ENCODE data around the gene CIT. TPM values are rescaled to one million over a fixed set of nuclear protein-coding genes. Genes with fewer than 3 reads are reported as not detected.

CIT gene
- total and polyA plus RNA-seq, 10 of the 15 experiments (the other 5 are each of a cell fraction or from before 2014, with no cell fraction given): 1.0 to 38.2 (median 14.9) TPM

- DNase-seq (ENCODE audit: low read depth, low spot score) (no peak), ATAC-seq (peak; percentile 64), FAIRE-seq (no peak)
- BruUV-seq (replicated peaks): no TSS peak
- ChIA-PET POLR2A (no interaction called here), SMC1A (ENCODE audit: uncharacterized antibody, unreplicated experiment) (interaction anchor here (1.3 kb wide), 1 partner anchor 27 kb away, joined by 3 read pairs; no protein-coding TSS in a partner anchor), RAD21 (ENCODE audit: unreplicated experiment) (no interaction called here), CTCF (interaction anchor here (1.5 kb wide), 1 partner anchor 28 kb away, joined by 4 read pairs; no protein-coding TSS in a partner anchor)
- Histone ChIP-seq H3K27ac (ENCODE audit: control insufficient read depth, insufficient read depth) (no peak overlapping the region), H3K36me3 (ENCODE audit: control insufficient read depth in 2 of 2, insufficient read depth in 2 of 2, low read length in 1 of 2) (peaks cover 0 to 15% of the 10 kb centered on the region in 2 experiments; a peak in 3 of 4 replicates), H3K27me3 (replicated peaks in 1 of 2; ENCODE audit: control insufficient read depth in 2 of 2, insufficient read depth in 2 of 2, low read length in 1 of 2) (no peaks in the 10 kb centered on the region), H3K4me2 (ENCODE audit: control insufficient read depth, insufficient read depth) (peak overlapping the region; percentile 35; the same call in 1 of the 2 replicates), H3K79me2 (ENCODE audit: control insufficient read depth, insufficient read depth, low read length) (no peaks in the 10 kb centered on the region; the same call in 1 of the 2 replicates), H3K9me3 (replicated peaks; ENCODE audit: control insufficient read depth, insufficient read depth, low read length) (no peaks in the 10 kb centered on the region; the same call in 1 of the 3 replicates), H3K9ac (ENCODE audit: control insufficient read depth, insufficient read depth, low read length) (no peak overlapping the region), H3K4me1 (ENCODE audit: control insufficient read depth, insufficient read depth, low read length) (peaks cover 4% of the 10 kb centered on the region; the same call in 1 of the 2 replicates), H3K4me3 (no peak overlapping the region), H4K20me1 (ENCODE audit: control insufficient read depth, insufficient read depth) (no peaks in the 10 kb centered on the region), H2AFZ (ENCODE audit: control insufficient read depth, low read depth, low read length) (peak overlapping the region; percentile 59; the same call in 1 of the 2 replicates)
- intact Hi-C loops (cut with micrococcal nuclease; ENCODE audit: unreplicated experiment) (no loop called here), in situ Hi-C loops (cut with MboI) (no loop called here)
- WGBS (ENCODE audit: insufficient coverage, insufficient replicate concordance, low lambda C conversion rate, missing lambda C conversion rate): 67% methylated on average over 2 of the region's 2 CpGs
- no peak for TF ChIP-seq ATF2 (IDR thresholded peaks at IDR 0.05; ENCODE audit: low read length)
- no peak for TF ChIP-seq TBL1XR1 (IDR thresholded peaks at IDR 0.05; ENCODE audit: low read depth, low read length)
- TF ChIP-seq, protein P1, sequence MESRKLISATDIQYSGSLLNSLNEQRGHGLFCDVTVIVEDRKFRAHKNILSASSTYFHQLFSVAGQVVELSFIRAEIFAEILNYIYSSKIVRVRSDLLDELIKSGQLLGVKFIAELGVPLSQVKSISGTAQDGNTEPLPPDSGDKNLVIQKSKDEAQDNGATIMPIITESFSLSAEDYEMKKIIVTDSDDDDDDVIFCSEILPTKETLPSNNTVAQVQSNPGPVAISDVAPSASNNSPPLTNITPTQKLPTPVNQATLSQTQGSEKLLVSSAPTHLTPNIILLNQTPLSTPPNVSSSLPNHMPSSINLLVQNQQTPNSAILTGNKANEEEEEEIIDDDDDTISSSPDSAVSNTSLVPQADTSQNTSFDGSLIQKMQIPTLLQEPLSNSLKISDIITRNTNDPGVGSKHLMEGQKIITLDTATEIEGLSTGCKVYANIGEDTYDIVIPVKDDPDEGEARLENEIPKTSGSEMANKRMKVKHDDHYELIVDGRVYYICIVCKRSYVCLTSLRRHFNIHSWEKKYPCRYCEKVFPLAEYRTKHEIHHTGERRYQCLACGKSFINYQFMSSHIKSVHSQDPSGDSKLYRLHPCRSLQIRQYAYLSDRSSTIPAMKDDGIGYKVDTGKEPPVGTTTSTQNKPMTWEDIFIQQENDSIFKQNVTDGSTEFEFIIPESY (IDR thresholded peaks at IDR 0.05): no peak
- TF ChIP-seq ZNF207 (IDR thresholded peaks at IDR 0.05; ENCODE audit: borderline replicate concordance): no peak
- TF ChIP-seq, protein P2, sequence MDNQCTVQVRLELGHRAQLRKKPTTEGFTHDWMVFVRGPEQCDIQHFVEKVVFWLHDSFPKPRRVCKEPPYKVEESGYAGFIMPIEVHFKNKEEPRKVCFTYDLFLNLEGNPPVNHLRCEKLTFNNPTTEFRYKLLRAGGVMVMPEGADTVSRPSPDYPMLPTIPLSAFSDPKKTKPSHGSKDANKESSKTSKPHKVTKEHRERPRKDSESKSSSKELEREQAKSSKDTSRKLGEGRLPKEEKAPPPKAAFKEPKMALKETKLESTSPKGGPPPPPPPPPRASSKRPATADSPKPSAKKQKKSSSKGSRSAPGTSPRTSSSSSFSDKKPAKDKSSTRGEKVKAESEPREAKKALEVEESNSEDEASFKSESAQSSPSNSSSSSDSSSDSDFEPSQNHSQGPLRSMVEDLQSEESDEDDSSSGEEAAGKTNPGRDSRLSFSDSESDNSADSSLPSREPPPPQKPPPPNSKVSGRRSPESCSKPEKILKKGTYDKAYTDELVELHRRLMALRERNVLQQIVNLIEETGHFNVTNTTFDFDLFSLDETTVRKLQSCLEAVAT (IDR thresholded peaks at IDR 0.05): no peak
- TF ChIP-seq STAT3 (IDR thresholded peaks at IDR 0.05; ENCODE audit: low read depth, low read length): no peak
- TF ChIP-seq TCF12 (IDR thresholded peaks at IDR 0.05; ENCODE audit: low read depth, low read length): no peak
- TF ChIP-seq, protein P3, sequence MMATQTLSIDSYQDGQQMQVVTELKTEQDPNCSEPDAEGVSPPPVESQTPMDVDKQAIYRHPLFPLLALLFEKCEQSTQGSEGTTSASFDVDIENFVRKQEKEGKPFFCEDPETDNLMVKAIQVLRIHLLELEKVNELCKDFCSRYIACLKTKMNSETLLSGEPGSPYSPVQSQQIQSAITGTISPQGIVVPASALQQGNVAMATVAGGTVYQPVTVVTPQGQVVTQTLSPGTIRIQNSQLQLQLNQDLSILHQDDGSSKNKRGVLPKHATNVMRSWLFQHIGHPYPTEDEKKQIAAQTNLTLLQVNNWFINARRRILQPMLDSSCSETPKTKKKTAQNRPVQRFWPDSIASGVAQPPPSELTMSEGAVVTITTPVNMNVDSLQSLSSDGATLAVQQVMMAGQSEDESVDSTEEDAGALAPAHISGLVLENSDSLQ (IDR thresholded peaks at IDR 0.05): peak; percentile 86
- TF ChIP-seq YY1 (IDR thresholded peaks at IDR 0.05; ENCODE audit: low read depth, low read length): no peak
- TF ChIP-seq, protein P4, sequence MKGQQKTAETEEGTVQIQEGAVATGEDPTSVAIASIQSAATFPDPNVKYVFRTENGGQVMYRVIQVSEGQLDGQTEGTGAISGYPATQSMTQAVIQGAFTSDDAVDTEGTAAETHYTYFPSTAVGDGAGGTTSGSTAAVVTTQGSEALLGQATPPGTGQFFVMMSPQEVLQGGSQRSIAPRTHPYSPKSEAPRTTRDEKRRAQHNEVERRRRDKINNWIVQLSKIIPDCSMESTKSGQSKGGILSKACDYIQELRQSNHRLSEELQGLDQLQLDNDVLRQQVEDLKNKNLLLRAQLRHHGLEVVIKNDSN (IDR thresholded peaks at IDR 0.05; ENCODE audit: borderline replicate concordance, extremely low read length, insufficient read depth, low read depth, low read length): no peak
- no peak for TF ChIP-seq NFYA (IDR thresholded peaks at IDR 0.05; ENCODE audit: borderline replicate concordance, low read depth, low read length)
- TF ChIP-seq, protein P5, sequence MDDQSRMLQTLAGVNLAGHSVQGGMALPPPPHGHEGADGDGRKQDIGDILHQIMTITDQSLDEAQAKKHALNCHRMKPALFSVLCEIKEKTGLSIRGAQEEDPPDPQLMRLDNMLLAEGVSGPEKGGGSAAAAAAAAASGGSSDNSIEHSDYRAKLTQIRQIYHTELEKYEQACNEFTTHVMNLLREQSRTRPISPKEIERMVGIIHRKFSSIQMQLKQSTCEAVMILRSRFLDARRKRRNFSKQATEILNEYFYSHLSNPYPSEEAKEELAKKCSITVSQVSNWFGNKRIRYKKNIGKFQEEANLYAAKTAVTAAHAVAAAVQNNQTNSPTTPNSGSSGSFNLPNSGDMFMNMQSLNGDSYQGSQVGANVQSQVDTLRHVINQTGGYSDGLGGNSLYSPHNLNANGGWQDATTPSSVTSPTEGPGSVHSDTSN (IDR thresholded peaks at IDR 0.05; ENCODE audit: insufficient replicate concordance, low read depth, low read length): peak; percentile 69
- TF ChIP-seq MEF2B (IDR thresholded peaks at IDR 0.05; ENCODE audit: partially characterized antibody, poor library complexity, severe bottlenecking): no peak
- no peak for TF ChIP-seq ZBED1 (IDR thresholded peaks at IDR 0.05; ENCODE audit: borderline replicate concordance)
- no peak for TF ChIP-seq JUNB (IDR thresholded peaks at IDR 0.05)
Observed at GRCh38 chr12:119809023-119809422, 68.1 kb downstream of the CIT start.
